NT2/D1 (cell line): Measurements from ENCODE around the gene ELN.

Experiments
- YY1 ChIP-seq: IDR thresholded peaks from 2 replicates; pipeline ENCODE4 v1.6.1; 2011; ENCODE audit not compliant: insufficient read length, insufficient read depth
- ZNF274 ChIP-seq: IDR thresholded peaks from 2 replicates; pipeline ENCODE4 v1.6.1; 2011; ENCODE audit warnings: mild to moderate bottlenecking, low read depth, low read length

DNA sequence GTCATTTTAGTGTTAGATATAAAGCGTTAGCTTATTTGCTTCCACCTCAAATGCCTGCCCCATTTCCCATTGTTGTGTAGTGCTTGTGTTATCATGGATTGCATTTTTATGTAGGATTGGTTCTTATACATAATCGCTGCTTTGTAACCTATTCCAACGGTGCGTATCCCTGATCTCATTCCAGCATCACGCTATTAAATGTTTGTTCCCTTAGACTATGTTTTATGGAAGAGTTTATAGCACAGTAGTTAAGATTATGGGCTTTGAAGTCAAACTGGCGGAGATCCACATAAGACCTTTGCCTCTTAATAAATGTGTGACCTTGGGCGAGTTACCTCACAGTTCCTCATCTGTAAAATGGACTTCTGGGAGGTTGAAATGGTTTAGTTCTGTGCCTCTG is 34.0 kb upstream of the ELN start:
- TF ChIP-seq ZNF274: no peak
- TF ChIP-seq YY1: no peak
